Peyer's patch (tissue), 4 donors: ENCODE results near the gene MT1A.

Source experiments
- CTCF ChIP-seq, 6 experiments: fragments of 450-650 bp in 4 of 6; fragments of 200-600 bp in 2 of 6; sonication (generic) in 1 of 6; IDR thresholded peaks; one replicate each; pipeline ENCODE4 v1.5.1; 2017 to 2019; ENCODE audit warnings: antibody characterized with exemption in 6 of 6, mild to moderate bottlenecking in 3 of 6, moderate library complexity in 1 of 6
- POLR2A ChIP-seq, 2 donors: fragments of 450-650 bp; IDR thresholded peaks; one replicate each; pipeline ENCODE4 v1.5.1; 2017; ENCODE audit warnings: antibody characterized with exemption in 2 of 2, mild to moderate bottlenecking in 2 of 2, moderate library complexity in 2 of 2

DNA sequence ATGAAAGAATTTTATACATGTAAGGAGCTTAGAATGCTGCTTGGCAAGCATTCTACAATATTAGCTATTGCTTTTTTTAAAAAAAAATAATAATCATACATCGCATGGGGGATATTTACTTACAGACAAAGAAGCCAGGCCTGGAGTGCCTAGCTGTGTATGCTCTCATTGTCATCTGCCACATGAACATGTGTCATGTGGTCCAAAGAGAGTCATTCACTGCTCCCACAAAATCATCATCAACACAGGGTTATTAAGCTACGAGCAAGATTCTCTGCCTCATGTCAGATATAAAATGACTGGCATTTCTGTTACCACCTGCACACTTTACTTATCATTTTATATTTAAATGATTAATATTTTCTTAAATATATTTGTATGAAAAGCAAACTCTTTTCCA is 14.8 kb upstream of the MT1A start:
- TF ChIP-seq POLR2A (IDR thresholded peaks at IDR 0.05), result no peak
- TF ChIP-seq CTCF (IDR thresholded peaks at IDR 0.05), result no peak
